ENCODE results near the gene USP7.

Gene USP7

DNA sequence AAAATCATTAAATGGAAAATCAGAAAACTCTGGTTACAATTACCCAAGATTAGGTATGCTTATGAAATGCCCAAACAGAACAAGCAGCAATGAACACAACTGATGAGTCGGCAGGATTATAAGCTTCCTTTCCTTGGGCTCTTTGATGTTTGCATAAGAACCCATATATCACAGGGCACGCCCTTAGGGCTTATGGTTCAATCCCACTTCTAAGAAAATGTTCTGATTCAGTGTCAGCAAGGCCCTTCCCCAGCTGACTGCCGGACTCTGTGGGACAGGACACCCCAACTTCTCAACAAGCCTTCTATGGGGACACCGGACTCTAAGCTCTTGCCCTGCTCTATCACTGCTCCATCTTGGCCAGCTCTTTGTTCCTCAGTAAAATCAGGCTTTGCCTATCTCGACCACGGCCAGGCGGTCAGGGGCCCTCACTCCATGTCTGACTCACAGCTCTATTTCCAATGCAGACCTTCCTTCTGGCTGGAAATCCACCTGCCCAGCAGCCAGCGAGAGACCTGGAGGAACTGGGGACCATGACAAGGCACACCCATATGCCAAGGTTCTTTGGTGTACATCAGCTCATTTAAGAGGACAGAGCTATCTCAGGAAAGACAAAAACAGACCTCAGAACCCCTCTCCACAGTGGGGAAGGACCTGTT is 54.8 kb downstream of the USP7 start:
- no peak for DNase-seq (ENCODE audit: extremely low spot score)
- CTCF ChIA-PET = interaction anchor here (0.7 to 1.5 kb wide), 2 partner anchors 28 to 60 kb away, joined by 3 to 4 read pairs; no protein-coding TSS in a partner anchor
- no peak for TF ChIP-seq BHLHE40 (IDR thresholded peaks at IDR 0.05; ENCODE audit: borderline replicate concordance)
- no peak for TF ChIP-seq ARNT (IDR thresholded peaks at IDR 0.05)
- TF ChIP-seq SP1 (IDR thresholded peaks at IDR 0.05) = no peak
- TF ChIP-seq FOXM1 (IDR thresholded peaks at IDR 0.05; ENCODE audit: borderline replicate concordance) = no peak
- no peak for TF ChIP-seq ZNF384 (IDR thresholded peaks at IDR 0.05)
- no peak for TF ChIP-seq TARDBP (IDR thresholded peaks at IDR 0.05)
- no peak for TF ChIP-seq LEF1 (IDR thresholded peaks at IDR 0.05; ENCODE audit: borderline replicate concordance)
- no peak for TF ChIP-seq HDGF (IDR thresholded peaks at IDR 0.05; ENCODE audit: borderline replicate concordance)
- no peak for TF ChIP-seq L3MBTL2 (conservative IDR thresholded peaks at IDR 0.05)
- TF ChIP-seq SUZ12 (IDR thresholded peaks at IDR 0.05) = no peak
- no peak for TF ChIP-seq CTBP1 (IDR thresholded peaks at IDR 0.05; ENCODE audit: borderline replicate concordance)
- no peak for TF ChIP-seq ELF4 (IDR thresholded peaks at IDR 0.05)
- POLR2A ChIA-PET = interaction anchor here (0.9 kb wide), 1 partner anchor 9 kb away, joined by 3 read pairs; no protein-coding TSS in a partner anchor

GRCh38 chr16:8907096-8907495 is 56.6 kb downstream of the USP7 start:
- DNase-seq (ENCODE audit: extremely low spot score) = no peak
- ChIA-PET POLR2A (no interaction called here), CTCF (no interaction called here)
- no peak for TF ChIP-seq L3MBTL2 (conservative IDR thresholded peaks at IDR 0.05)

- CTCF ChIA-PET = interaction anchor here (0.7 to 1.0 kb wide), 2 partner anchors 103 to 233 kb away, joined by 3 to 5 read pairs; no protein-coding TSS in a partner anchor
- TF ChIP-seq CTBP1 (IDR thresholded peaks at IDR 0.05; ENCODE audit: borderline replicate concordance) = no peak
- TF ChIP-seq ZNF384 (IDR thresholded peaks at IDR 0.05) = no peak
- no peak for TF ChIP-seq ELF4 (IDR thresholded peaks at IDR 0.05)
- no peak for TF ChIP-seq NFRKB (IDR thresholded peaks at IDR 0.05)
- TF ChIP-seq FOXK2 (IDR thresholded peaks at IDR 0.05) = no peak
- TF ChIP-seq SP1 (IDR thresholded peaks at IDR 0.05) = no peak
- TF ChIP-seq PKNOX1 (IDR thresholded peaks at IDR 0.05) = no peak
- TF ChIP-seq LEF1 (IDR thresholded peaks at IDR 0.05; ENCODE audit: borderline replicate concordance) = no peak
- no peak for TF ChIP-seq SUZ12 (IDR thresholded peaks at IDR 0.05)
- no peak for TF ChIP-seq L3MBTL2 (conservative IDR thresholded peaks at IDR 0.05)
- TF ChIP-seq FOXA1 (IDR thresholded peaks at IDR 0.05) = no peak
- TF ChIP-seq HDGF (IDR thresholded peaks at IDR 0.05; ENCODE audit: borderline replicate concordance) = no peak
- TF ChIP-seq ARNT (IDR thresholded peaks at IDR 0.05) = no peak
- DNase-seq (ENCODE audit: extremely low spot score) = no peak
- POLR2A ChIA-PET = no interaction called here
These were observed 57.7 kb downstream of the USP7 start for GRCh38 chr16:8905795-8906591.

GRCh38 chr16:8905168-8905762 is 58.4 kb downstream of the USP7 start:
- CTCF ChIA-PET = interaction anchor here (1.0 kb wide), 1 partner anchor 103 kb away, joined by 5 read pairs; no protein-coding TSS in a partner anchor
- no peak for TF ChIP-seq CTBP1 (IDR thresholded peaks at IDR 0.05; ENCODE audit: borderline replicate concordance)
- TF ChIP-seq PKNOX1 (IDR thresholded peaks at IDR 0.05) = no peak
- no peak for TF ChIP-seq BHLHE40 (IDR thresholded peaks at IDR 0.05; ENCODE audit: borderline replicate concordance)
- TF ChIP-seq FOXA1 (IDR thresholded peaks at IDR 0.05) = no peak
- TF ChIP-seq ZNF384 (IDR thresholded peaks at IDR 0.05) = no peak
- no peak for TF ChIP-seq FOXK2 (IDR thresholded peaks at IDR 0.05)
- no peak for TF ChIP-seq SUZ12 (IDR thresholded peaks at IDR 0.05)
- TF ChIP-seq SP1 (IDR thresholded peaks at IDR 0.05) = no peak
- no peak for TF ChIP-seq L3MBTL2 (conservative IDR thresholded peaks at IDR 0.05)
- TF ChIP-seq ELF4 (IDR thresholded peaks at IDR 0.05) = no peak
- TF ChIP-seq NFRKB (IDR thresholded peaks at IDR 0.05) = no peak
- no peak for TF ChIP-seq LEF1 (IDR thresholded peaks at IDR 0.05; ENCODE audit: borderline replicate concordance)
- no peak for TF ChIP-seq FOXM1 (IDR thresholded peaks at IDR 0.05; ENCODE audit: borderline replicate concordance)
- no peak for TF ChIP-seq TARDBP (IDR thresholded peaks at IDR 0.05)
- TF ChIP-seq ARNT (IDR thresholded peaks at IDR 0.05) = no peak
- TF ChIP-seq HDGF (IDR thresholded peaks at IDR 0.05; ENCODE audit: borderline replicate concordance) = no peak
- DNase-seq (ENCODE audit: extremely low spot score) = no peak
- POLR2A ChIA-PET = no interaction called here

- CTCF ChIA-PET = no interaction called here
- POLR2A ChIA-PET = no interaction called here
- DNase-seq (ENCODE audit: extremely low spot score) = no peak
- TF ChIP-seq SP1 (IDR thresholded peaks at IDR 0.05) = no peak
- no peak for TF ChIP-seq TARDBP (IDR thresholded peaks at IDR 0.05)
- no peak for TF ChIP-seq CTBP1 (IDR thresholded peaks at IDR 0.05; ENCODE audit: borderline replicate concordance)
- TF ChIP-seq BHLHE40 (IDR thresholded peaks at IDR 0.05; ENCODE audit: borderline replicate concordance) = no peak
- TF ChIP-seq NFRKB (IDR thresholded peaks at IDR 0.05) = no peak
- TF ChIP-seq SUZ12 (IDR thresholded peaks at IDR 0.05) = no peak
- no peak for TF ChIP-seq L3MBTL2 (conservative IDR thresholded peaks at IDR 0.05)
- no peak for TF ChIP-seq ARNT (IDR thresholded peaks at IDR 0.05)
- TF ChIP-seq ELF4 (IDR thresholded peaks at IDR 0.05) = no peak
- no peak for TF ChIP-seq PKNOX1 (IDR thresholded peaks at IDR 0.05)
- TF ChIP-seq FOXA1 (IDR thresholded peaks at IDR 0.05) = no peak
- TF ChIP-seq HDGF (IDR thresholded peaks at IDR 0.05; ENCODE audit: borderline replicate concordance) = no peak
- TF ChIP-seq ZNF384 (IDR thresholded peaks at IDR 0.05) = no peak
- TF ChIP-seq FOXM1 (IDR thresholded peaks at IDR 0.05; ENCODE audit: borderline replicate concordance) = no peak
- TF ChIP-seq FOXK2 (IDR thresholded peaks at IDR 0.05) = no peak
- no peak for TF ChIP-seq LEF1 (IDR thresholded peaks at IDR 0.05; ENCODE audit: borderline replicate concordance)
These were observed 59.7 kb downstream of the USP7 start for GRCh38 chr16:8904018-8904430.

All from HEK293T (cell line).